Calu3 (cell line): ENCODE data around the gene NR3C1. TPM values are rescaled to one million over a fixed set of nuclear protein-coding genes. Genes with fewer than 3 reads are reported as not detected.
"Not testable (repeated sequence)": the region's sequence is repeated elsewhere in the genome, so short reads cannot be mapped to it uniquely, and the experiment has no call there.

ENCODE experiments used
- BruUV-seq: library from RNA; stranded (reverse); fragments of 400-500 nt; replicated peaks from 2 replicates; lab custom pipeline; 2021; lab: Mats Ljungman, UMichigan
- CTCF ChIA-PET: fragments of 300-600 bp; sonication (Branson Sonifier 250); formaldehyde crosslinking; loops from one replicate; lab custom pipeline; 2022; ENCODE audit warnings: antibody characterized with exemption; lab: Charles Lee
- DNase-seq: peaks from one replicate; pipeline ENCODE4 v3.0.0; 2022
- H3K27ac Mint-ChIP-seq: one replicate; pipeline ENCODE4 v1.8.0; 2022; ENCODE audit warnings: mixed read lengths; ENCODE audit not compliant: unreplicated experiment
- H3K27me3 Mint-ChIP-seq: one replicate; pipeline ENCODE4 v1.8.0; 2022; ENCODE audit warnings: mixed read lengths; ENCODE audit not compliant: unreplicated experiment
- H3K36me3 Mint-ChIP-seq: one replicate; pipeline ENCODE4 v1.8.0; 2022; ENCODE audit warnings: mild to moderate bottlenecking, moderate library complexity, mixed read lengths; ENCODE audit not compliant: insufficient read depth, unreplicated experiment
- H3K4me1 Mint-ChIP-seq: one replicate; pipeline ENCODE4 v1.8.0; 2022; ENCODE audit warnings: mild to moderate bottlenecking, low read depth, mixed read lengths; ENCODE audit not compliant: unreplicated experiment
- H3K4me3 Mint-ChIP-seq: one replicate; pipeline ENCODE4 v1.8.0; 2022; ENCODE audit warnings: mild to moderate bottlenecking, low read depth, moderate library complexity, mixed read lengths; ENCODE audit not compliant: unreplicated experiment
- H3K9me3 Mint-ChIP-seq: one replicate; pipeline ENCODE4 v1.8.0; 2022; ENCODE audit warnings: low read depth, mixed read lengths; ENCODE audit not compliant: unreplicated experiment
- CTCF ChIP-seq: fragments of 200-600 bp; IDR thresholded peaks from one replicate; pipeline ENCODE4 v1.8.0; 2022; ENCODE audit warnings: antibody characterized with exemption; ENCODE audit not compliant: unreplicated experiment
- intact Hi-C: fragments of 100-400 bp; cut with micrococcal nuclease; formaldehyde crosslinking; loops from one replicate; pipeline ENCODE4 v1.10.0; 2022; ENCODE audit not compliant: unreplicated experiment
- total RNA-seq: library from RNA; stranded (reverse); gene quantifications from 2 replicates; pipeline ENCODE4 v1.2.3, GENCODE V29; 2022

Gene NR3C1
- total RNA-seq, 1 experiment from 2014 or later, result 63.1 TPM

- TF ChIP-seq CTCF, result no peak
- Mint-ChIP-seq H3K27me3 (no peaks in the 10 kb centered on the region), H3K4me3 (no peak overlapping the region), H3K9me3 (peaks cover 3% of the 10 kb centered on the region), H3K36me3 (peaks cover 4% of the 10 kb centered on the region), H3K4me1 (peaks cover 32% of the 10 kb centered on the region), H3K27ac (no peak overlapping the region)
- intact Hi-C loops, result no loop called here
- CTCF ChIA-PET, result interaction anchor here (1.0 kb wide), 1 partner anchor 20 kb away, joined by 3 read pairs; no protein-coding TSS in a partner anchor
- DNase-seq, result no peak
- no TSS peak for BruUV-seq
These were observed 65.5 kb downstream of the NR3C1 start for GRCh38 chr5:143337946-143338345.

GRCh38 chr5:143336485-143336884 is 67.0 kb downstream of the NR3C1 start:
- Mint-ChIP-seq H3K27ac (no peak overlapping the region), H3K27me3 (no peaks in the 10 kb centered on the region), H3K4me1 (peaks cover 21% of the 10 kb centered on the region), H3K36me3 (peaks cover 4% of the 10 kb centered on the region), H3K4me3 (no peak overlapping the region), H3K9me3 (no peaks in the 10 kb centered on the region)
- intact Hi-C loops, result no loop called here
- TF ChIP-seq CTCF, result no peak
- BruUV-seq, result no TSS peak
- CTCF ChIA-PET, result interaction anchor here (1.4 kb wide), 1 partner anchor 19 kb away, joined by 3 read pairs; no protein-coding TSS in a partner anchor
- DNase-seq, result no peak

- H3K27ac Mint-ChIP-seq, result no peak overlapping the region
- TF ChIP-seq CTCF, result no peak
- no peaks in the 10 kb centered on the region for H3K27me3 Mint-ChIP-seq
- intact Hi-C loops, result no loop called here
- no peak overlapping the region for H3K4me3 Mint-ChIP-seq
- H3K9me3 Mint-ChIP-seq, result no peaks in the 10 kb centered on the region
- CTCF ChIA-PET, result no interaction called here
- BruUV-seq, result no TSS peak
- H3K4me1 Mint-ChIP-seq, result peaks cover 17% of the 10 kb centered on the region
- DNase-seq, result no peak
- peaks cover 4% of the 10 kb centered on the region for H3K36me3 Mint-ChIP-seq
These were observed 68.6 kb downstream of the NR3C1 start for GRCh38 chr5:143334903-143335302.

- H3K27me3 Mint-ChIP-seq, H3K36me3 Mint-ChIP-seq, BruUV-seq, intact Hi-C loops, CTCF ChIA-PET, H3K4me3 Mint-ChIP-seq, H3K9me3 Mint-ChIP-seq, DNase-seq: not testable (repeated sequence)
- Mint-ChIP-seq H3K4me1 (peaks cover 12% of the 10 kb centered on the region), H3K27ac (peak overlapping the region; percentile 17)
These were observed 69.1 kb downstream of the NR3C1 start for GRCh38 chr5:143334380-143334779.

- Mint-ChIP-seq H3K36me3 (peaks cover 4% of the 10 kb centered on the region), H3K4me3 (no peak overlapping the region), H3K27me3 (no peaks in the 10 kb centered on the region), H3K27ac (no peak overlapping the region), H3K4me1 (peaks cover 7% of the 10 kb centered on the region), H3K9me3 (peaks cover 3% of the 10 kb centered on the region)
- no peak for DNase-seq
- no TSS peak for BruUV-seq
- no peak for TF ChIP-seq CTCF
- CTCF ChIA-PET, result interaction anchor here (0.7 kb wide), 2 partner anchors 416 to 1086 kb away, joined by 3 to 6 read pairs; no protein-coding TSS in a partner anchor
- intact Hi-C loops, result no loop called here
These were observed 71.5 kb downstream of the NR3C1 start for GRCh38 chr5:143331956-143332355.
